ENCODE data around the gene NFATC1.

NFATC1 gene

DNA sequence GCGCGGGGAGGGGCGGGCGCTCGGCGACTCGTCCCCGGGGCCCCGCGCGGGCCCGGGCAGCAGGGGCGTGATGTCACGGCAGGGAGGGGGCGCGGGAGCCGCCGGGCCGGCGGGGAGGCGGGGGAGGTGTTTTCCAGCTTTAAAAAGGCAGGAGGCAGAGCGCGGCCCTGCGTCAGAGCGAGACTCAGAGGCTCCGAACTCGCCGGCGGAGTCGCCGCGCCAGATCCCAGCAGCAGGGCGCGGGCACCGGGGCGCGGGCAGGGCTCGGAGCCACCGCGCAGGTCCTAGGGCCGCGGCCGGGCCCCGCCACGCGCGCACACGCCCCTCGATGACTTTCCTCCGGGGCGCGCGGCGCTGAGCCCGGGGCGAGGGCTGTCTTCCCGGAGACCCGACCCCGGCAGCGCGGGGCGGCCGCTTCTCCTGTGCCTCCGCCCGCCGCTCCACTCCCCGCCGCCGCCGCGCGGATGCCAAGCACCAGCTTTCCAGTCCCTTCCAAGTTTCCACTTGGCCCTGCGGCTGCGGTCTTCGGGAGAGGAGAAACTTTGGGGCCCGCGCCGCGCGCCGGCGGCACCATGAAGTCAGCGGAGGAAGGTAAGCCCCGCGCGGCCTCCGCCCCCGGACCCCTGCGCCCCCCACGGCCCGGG, at the start of gene NFATC1:
NFATC1 (plus strand) TSS at position 170 of the 644 bp plus-strand sequence; CDS start at position 465, 295 bp downstream.
- DNase-seq, result peak; percentile 40

DNA sequence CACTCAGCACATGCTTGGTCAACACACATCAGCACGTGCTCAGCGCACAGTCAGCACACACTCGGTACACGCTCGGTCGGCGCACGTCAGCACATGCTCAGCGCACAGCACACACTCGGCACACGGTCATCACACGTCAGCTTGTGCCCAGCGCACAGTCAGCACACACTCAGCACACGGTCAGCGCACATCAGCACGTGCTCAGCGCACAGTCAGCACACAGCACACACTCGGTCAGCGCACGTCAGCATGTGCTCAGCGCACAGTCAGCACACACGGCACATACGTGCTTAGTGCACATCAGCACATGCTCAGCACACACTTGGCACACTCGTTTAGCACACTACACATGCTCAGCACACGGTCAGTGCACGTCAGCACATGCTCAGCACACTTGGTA, 49.7 kb upstream of the NFATC1 start:
- no peak for DNase-seq

DNA sequence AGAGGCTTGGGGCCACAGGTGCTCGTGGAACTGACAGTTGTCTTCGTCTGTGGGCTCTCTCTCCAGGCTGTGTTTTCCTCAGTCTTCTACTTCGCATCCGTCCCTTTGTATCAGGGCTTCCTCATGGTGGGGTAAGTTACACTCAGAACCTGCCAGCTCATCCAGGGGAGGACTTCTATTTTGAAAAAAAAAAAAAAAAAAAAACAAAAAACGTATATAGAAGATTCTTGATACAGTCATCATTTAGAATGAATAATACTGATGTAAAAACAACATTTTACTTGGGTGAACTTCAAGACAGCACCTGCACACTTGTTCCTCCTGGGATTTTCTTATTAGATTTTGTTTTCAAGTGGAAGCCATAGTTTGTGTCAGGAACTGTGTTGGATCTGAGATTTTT, 47.7 kb upstream of the NFATC1 start:
- no peak for DNase-seq

DNA sequence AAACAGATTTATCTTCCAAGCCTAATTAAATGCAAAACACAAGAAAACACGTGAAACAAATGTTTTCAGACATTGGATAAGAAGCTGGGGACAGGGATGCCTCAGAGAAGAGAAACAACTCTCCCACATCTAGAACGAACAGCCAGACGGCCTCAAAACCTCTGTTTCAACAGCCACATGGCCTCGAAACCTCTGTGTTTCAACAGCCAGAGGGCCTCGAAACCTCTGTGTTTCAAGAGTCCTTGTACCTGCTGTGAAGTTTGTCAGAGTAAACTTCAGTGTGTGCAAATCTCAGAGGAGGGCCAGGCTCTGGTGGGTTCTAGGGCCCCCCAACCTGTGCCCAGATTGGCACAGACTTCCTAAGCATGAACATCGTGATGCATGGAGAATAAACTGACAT, 43.3 kb upstream of the NFATC1 start:
- DNase-seq, result no peak

DNA sequence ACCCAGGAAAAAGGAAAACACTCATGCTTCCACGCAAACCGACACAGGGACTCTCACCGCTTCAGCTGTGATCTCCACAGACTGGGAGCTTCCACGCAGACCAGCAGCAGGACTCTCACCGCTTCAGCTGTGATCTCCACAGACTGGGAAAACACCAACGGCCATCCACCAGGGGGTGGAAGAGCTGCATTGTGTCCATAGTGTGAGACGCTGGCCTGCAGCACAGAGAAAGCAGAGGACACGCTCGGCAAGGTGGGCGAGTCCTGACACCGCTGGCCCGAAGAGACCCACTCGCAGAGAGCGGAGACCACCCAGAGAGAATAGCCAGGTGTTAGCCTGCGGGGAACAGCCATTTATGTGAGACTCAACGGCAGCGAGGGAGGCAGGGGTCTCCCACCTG, 42.5 kb upstream of the NFATC1 start:
- no peak for DNase-seq

DNA sequence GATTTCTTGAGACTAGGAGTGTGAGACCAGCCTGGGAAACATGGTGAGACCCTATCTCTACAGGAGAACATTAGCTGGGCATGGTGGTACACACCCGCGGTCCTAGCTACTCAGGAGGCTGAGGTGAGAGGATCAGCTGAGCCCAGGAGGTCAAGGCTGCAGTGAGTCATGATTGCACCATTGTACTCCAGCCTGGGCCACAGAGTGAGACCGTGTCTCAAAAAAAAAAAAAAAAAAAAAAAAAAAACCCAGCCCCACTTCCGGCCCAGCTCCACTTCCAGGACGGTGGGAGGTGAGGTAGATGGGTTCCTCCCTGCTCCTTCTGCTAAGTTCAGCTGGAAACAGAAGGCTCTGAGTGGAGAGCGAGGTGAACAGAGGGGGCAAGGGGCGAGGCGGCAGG, 41.4 kb upstream of the NFATC1 start:
- no peak for DNase-seq

DNA sequence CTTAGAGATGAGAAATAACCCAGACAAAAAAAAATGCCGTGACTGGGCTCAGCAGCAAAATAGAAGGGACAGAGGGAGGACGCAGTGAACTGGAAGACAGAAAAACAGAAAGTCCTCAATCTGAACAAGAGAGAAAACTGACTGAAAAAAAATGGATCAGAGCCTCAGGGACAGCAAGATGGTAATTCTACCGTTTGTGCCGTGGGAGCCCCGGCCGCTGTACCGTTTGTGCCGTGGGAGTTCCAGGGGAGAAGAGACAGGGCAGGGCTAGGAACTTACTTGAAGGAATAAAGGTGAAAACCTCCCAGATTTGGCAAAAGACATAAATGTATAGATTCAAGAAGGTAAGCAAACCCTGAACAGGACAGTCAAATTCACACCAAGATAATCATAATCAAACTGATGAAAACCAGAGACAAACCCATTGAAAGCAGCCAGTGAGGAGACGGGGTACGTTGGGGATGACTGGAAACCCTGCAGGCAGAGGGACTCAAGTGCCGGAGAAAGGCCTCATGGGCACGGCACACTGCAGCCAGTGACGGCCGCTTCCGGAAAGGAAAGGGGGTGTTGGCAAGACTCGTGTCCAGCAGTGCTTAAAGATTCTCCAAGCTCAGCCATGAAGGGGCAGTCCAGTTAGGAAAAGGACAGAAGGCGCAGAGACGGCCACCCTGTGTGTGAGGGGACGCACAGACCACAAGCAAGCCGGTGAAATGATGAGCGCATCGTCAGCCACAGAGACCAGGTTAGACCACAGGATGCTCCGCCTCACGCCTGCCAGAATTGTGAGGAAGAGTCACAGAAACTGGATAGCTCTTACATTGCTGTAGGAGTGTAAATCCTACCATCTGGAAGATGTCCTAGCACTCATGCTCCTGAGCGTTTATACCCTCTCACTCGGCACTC, 40.0 kb upstream of the NFATC1 start:
- DNase-seq, result no peak

DNA sequence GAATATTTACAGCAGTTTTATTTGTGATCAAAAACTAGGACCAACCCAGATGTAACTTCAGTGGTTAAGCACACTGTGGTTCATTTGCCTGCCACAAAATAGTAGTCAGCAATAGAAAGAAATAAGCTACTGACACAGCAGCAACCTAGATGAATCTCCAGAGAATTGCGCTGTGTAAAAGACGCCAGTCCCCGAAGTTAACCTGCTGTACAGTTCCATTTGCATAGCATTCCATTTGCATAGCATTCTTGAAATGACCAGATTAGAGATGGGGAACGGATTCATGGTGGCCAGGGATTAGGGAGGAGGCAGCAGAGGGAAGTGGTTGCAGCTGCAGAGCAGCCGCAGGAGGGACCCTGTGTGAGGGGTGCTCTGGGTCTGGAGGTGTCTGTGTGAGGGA, 39.3 kb upstream of the NFATC1 start:
- no peak for DNase-seq

DNA sequence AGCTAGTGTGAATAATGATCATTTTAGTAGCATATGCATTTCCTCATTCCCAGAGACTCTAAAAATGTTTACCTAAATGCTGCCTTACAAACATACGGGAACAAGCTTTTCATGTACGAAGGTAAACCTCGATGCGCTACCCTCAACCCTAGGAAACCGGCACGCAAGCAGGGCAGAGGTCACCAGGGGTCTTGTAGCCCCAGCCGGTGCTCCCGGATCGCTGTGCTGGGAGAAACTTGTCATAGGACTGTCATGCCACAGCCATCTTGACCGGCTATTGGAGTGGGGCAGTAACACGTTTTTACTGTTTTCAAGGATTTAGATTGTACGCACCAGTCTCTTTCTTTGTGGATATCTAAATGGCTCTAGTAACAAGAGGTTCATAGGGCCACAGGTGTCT, 34.8 kb upstream of the NFATC1 start:
- no peak for DNase-seq

DNA sequence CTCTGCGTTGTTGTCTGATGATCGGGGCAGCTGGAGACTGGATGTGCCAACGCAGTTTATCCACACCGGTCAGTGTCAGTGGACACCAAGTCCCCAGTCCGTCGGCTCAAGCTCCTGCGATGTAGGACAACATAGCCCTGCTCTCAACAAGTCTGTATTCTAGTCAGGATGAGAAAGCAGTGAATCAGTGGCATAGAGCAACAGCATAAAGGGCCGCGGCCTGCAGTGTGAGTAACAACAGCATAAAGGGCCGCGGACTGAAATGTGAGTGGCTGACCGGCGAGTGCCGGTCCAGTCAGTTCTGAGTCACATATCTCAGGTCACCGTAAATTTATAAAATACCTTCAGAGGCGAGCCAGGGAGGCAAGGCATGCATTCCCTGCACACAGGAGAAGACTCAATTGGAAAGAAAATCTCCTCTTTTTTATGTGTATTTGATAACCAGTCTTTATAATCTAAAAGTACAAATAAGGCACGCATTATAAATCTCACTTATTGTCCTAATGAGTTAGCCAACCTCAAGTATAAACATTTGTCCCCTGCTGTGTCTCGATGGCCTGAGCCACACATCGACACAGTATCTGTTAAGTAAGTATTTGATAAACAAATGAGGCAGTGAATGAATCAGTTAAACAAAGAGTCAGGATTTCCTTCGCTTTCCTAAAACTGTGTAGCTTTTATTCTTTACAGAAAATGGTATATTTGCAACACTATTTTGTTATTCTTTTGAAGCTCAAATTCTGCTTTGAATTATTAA, 33.8 kb upstream of the NFATC1 start:
- DNase-seq, result no peak

DNA sequence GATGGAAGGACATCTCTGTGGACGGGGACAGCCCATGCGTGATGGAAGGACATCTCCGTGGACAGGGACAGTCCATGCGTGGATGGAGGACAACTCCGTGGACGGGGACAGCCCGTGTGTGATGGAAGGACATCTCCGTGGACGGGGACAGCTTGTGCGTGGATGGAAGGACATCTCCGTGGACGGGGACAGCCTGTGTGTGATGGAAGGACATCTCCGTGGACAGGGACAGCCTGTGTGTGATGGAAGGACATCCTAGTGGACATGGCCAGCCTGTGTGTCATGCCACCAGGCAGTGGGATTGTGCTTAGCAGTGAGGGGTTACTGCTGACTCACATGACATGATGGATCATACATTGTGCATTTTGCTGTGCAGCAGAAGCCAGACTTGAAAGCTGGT, 30.0 kb upstream of the NFATC1 start:
- no peak for DNase-seq

DNA sequence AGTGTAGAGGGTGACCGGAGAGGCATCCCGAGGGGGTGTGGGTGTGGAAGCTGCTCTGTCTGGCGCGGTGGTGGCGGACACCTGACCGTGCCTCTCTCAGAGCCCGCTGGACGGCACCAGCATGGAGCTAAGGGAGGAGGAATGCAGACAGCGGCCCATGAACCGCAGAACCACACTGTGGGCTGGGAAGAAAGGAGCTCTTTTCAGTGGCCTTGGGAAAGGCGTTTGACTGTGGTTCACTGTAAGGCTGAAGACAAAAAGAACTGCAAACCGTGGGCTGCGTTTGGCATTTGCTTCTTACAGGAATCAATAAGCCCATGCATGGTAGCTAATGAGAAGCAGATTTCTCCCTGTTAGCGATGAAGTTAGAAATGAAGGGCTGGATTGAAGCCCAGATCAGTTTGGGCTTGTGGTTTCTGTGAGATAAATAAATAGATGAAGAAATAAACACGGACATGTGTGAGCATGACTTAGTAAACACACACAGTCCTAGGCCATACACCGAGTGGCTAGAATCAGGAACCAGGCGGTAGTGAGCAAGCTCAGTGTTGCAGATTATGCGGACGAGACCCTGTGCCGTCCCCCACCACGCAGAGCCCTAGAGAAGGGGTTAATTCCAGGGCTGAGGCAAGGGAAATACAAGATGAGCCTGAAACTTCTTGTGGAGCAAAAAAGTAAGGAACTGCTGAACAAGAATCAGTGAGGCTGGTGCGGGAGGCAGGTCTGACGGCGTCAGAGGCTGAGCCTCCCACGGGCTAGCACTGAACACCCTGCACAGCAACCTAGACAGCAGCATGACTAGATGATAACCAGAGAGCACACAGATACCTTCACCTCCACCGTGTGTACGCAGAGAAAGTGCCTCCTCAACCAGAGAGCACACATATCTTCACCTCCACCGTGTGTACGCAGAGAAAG, 29.3 kb upstream of the NFATC1 start:
- DNase-seq, result no peak

DNA sequence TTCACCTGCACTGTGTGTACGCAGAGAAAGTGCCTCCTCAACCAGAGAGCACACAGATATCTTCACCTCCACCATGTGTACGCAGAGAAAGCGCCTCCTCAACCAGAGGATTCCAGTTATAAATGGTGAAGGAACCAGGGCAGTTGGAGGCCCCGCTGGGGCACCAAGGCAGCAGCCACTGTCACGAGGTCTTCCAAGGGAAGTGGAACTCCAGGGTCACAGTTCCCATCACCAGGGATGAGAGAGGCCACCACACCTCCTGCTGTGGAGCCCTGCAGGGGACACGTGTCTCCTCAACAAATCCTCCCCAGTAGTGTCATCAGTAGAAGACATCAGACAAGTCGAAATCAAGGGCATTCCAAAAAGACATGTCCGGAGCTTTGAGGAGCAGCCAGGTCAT, 28.2 kb upstream of the NFATC1 start:
- no peak for DNase-seq

DNA sequence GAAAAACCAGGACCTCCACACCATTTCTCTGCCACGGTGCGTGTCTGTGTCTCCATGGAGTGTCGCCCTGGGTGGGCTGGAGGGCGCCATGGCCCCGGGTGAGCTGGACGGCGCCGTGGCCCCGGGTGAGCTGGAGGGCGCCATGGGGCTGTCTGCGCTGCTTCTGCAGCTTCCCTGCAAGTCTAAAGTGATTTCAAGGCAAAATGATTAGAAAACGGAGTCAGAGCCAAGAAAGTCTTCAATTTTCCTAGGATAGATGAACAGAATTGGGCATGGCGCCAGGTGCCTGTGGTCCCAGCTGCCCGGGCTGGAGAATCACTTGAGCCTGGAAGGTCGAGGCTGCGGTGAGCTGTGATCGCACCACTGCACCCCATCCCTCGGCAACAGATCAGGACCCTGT, 27.7 kb upstream of the NFATC1 start:
- DNase-seq, result peak; percentile 19

DNA sequence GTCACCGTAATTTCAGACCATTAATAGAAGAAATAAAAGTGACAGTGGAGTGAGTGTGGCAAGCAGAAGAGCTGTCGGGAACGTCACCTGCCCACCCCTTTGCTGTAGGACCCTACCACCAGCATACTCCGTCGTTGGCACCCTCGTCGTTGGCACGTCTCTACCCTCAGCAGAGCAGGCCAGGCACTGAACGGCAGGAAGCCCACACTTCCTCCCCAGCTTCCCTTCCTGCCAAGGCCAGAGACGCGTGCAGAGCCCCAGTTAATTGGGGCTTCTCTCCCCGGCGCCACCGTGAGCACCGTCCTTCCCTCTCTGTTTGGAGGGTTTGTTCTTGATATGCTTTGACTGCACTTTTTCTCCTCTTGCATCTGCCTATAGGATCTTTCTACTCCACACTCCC, 27.0 kb upstream of the NFATC1 start:
- no peak for DNase-seq

DNA sequence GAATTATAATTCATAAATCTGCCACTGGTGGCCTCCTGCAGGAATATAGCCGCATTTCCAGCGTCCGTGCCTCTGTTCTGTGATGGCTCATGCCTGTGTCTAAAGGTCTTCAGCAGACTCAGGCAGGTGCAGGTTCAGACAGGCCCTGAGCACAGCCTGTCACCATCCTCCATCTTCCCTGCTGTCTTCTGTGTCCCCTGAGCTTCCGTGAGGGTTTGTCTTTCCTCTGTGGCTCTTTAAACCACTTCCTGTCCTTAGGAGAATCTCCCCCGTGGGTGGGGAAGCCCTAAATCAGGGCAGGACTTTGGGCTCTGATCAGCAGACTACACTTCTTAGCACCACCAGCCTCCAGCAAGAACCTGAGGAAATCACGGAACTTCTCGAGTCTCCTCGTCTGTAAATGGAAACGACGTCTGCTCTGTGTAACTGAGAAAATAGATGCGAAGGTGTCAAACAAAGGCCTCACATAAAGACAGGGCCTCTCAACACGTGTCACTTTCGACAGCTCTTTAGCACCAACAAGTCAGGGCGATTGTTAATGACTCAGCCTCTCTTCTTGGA, 24.1 kb upstream of the NFATC1 start:
- no peak for DNase-seq

DNA sequence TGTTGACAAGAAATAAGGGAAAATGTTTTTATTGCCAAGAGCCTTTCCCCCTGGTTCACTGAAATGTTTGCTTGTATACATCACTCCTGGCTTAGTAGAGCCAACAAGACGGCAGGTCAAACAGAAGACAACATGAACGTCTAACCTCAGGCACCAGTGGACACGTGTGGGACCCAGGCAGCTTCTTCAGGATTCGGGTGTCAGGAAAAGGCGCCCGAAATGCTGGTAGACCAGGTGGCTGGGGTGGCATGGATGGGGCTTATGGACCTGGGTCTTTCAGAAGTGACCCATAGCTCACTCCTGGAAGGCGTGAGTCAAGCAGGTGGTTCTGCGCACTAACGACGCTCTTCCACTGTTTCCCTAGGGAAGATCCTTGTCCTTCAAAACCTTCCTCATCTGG, 23.3 kb upstream of the NFATC1 start:
- no peak for DNase-seq

DNA sequence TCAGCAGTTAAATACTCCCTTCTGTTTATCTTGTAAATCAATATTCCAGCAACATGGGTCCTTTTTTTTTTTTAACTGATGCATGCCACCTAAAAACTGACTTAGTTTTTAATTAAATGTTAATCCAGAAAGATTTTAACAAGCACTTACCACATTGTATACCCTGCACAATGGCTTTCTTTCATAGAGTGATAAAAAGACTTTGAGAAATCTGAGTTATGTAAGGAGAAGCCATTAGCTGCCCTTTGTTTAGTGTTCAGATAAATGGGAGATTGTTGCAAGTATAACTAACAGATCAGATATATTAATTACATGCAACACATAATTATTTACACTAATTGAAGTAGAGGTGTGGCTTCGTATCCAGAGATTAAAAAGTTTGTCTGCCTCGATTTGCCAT, 22.7 kb upstream of the NFATC1 start:
- no peak for DNase-seq

DNA sequence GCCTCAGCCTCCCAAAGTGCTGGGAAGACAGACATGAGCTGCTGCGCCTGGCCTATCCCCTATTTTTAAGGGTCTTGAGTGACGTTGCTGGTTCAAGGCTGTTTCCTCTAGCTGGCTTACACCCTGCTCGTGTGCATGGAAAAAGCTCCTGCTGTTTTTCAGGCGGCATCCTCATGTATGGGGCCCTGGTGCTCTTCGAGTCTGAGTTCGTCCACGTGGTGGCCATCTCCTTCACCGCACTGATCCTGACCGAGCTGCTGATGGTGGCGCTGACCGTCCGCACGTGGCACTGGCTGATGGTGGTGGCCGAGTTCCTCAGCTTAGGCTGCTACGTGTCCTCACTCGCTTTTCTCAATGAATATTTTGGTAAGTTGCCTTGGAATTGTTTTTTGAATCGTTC, 22.0 kb upstream of the NFATC1 start:
- no peak for DNase-seq

DNA sequence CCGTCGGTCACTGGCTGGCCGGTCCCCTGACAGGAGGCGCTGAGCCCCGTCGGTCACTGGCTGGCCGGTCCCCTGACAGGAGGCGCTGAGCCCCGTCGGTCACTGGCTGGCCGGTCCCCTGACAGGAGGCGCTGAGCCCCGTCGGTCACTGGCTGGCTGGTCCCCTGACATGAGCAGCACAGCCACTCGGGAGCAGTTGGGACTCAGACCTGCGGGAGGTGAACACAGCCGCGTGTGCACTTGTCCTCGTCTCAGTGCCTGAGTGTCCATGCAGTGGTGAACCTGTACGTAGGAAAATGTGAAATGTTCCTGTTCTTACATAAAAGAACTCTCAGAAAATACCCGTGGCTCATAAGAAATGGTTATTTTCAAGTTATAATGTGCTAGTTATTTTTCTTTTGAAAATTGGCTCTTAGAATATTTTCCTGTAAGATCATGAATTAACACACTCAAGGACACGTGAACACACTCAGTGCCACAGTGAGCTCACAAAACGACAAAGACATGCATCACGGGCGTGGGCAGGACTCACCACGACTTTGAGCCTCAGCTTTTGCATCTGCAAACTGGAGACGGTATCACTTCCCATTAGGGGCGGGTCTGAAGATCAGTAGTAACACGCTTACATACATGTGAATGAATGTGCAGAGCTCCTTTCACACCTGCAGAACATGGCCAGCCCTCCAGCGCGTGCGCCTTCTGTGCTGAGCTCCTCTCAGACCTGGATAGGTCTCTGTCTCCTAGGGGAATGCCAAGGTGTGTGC, 21.1 kb upstream of the NFATC1 start:
- DNase-seq, result no peak

DNA sequence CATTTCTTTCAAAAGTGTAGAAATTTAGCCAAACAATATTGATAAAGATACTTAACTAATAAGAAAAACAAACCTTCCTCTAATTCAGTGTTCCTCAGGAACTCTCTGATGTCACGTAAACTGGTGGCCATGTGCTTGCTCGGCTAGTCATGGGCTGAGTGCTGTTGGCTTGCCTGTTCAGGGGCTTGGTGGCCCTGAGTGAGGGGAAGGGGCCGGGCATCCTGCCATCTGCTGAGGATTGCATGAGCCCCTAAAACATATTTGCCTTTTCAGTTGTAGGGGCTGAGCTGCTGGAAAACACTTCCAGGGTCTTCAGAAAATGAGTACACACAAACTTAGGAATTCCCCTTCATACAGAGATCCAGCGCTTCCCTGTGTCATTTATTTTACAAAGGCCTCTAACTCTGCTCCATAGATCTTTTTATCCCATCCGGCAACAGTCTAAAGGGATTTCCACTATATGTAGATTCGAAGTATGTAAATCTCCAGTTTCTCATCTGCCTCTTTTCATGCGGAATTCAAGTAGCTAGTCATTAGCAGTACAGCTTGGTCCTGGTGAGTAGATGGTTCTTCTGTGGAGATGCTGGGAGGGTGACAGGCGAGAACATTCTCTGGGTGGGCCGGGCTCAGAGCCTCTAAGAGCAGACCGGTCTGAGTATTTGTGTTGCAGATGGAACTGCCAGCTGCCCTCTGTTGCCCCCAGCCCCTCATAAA, 20.1 kb upstream of the NFATC1 start:
- no peak for DNase-seq
